ENCODE measurements around the gene EFNA4.

Gene EFNA4, protein sequence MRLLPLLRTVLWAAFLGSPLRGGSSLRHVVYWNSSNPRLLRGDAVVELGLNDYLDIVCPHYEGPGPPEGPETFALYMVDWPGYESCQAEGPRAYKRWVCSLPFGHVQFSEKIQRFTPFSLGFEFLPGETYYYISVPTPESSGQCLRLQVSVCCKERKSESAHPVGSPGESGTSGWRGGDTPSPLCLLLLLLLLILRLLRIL
- 3.4 to 4.8 reads per million in 2 donors for total RNA-seq

- peak; percentile 79 for DNase-seq
Observed at GRCh38 chr1:155063550-155064110, at the start of gene EFNA4. TSS of gene EFNA4 (plus strand) at chr1:155063740. CDS start at chr1:155063824, 84 bp downstream.

DNA sequence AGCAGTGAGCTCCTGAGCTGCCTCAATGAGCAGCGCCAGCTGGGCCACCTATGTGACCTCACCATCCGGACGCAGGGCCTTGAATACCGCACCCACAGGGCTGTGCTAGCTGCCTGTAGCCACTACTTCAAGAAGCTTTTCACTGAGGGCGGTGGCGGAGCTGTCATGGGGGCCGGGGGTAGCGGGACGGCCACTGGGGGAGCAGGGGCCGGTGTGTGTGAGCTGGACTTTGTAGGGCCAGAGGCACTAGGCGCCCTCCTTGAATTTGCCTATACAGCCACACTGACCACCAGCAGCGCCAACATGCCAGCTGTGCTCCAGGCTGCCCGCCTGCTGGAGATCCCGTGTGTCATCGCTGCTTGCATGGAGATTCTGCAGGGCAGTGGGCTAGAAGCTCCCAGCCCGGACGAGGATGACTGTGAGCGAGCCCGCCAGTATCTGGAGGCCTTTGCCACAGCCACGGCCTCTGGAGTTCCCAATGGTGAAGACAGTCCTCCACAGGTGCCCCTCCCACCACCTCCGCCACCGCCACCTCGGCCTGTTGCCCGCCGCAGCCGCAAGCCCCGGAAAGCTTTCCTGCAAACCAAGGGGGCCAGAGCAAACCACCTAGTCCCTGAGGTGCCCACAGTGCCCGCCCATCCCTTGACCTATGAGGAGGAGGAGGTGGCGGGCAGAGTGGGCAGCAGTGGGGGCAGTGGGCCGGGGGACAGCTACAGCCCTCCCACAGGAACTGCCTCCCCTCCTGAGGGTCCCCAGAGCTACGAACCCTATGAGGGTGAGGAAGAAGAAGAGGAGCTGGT, 48.6 kb upstream of the EFNA4 start:
- no peak for DNase-seq

GRCh38 chr1:155015527-155016230, 47.9 kb upstream of the EFNA4 start:
- DNase-seq: no peak

DNA sequence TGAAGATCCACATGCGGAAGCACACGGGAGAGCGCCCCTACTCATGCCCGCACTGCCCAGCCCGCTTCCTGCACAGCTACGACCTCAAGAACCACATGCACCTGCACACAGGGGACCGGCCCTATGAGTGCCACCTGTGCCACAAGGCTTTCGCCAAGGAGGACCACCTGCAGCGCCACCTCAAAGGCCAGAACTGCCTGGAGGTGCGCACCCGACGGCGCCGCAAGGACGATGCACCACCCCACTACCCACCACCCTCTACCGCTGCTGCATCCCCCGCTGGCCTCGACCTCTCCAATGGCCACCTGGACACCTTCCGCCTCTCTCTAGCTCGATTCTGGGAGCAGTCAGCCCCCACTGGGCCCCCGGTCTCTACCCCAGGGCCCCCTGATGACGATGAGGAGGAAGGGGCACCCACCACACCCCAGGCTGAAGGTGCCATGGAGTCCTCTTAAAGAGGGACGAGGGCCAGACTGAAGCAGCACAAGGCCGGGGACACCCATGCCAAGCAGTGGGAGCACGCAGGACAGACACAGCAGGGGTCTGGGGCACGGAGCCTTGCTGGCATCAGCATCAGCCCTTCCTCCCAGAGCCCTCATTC, 47.2 kb upstream of the EFNA4 start:
- DNase-seq: no peak

DNA sequence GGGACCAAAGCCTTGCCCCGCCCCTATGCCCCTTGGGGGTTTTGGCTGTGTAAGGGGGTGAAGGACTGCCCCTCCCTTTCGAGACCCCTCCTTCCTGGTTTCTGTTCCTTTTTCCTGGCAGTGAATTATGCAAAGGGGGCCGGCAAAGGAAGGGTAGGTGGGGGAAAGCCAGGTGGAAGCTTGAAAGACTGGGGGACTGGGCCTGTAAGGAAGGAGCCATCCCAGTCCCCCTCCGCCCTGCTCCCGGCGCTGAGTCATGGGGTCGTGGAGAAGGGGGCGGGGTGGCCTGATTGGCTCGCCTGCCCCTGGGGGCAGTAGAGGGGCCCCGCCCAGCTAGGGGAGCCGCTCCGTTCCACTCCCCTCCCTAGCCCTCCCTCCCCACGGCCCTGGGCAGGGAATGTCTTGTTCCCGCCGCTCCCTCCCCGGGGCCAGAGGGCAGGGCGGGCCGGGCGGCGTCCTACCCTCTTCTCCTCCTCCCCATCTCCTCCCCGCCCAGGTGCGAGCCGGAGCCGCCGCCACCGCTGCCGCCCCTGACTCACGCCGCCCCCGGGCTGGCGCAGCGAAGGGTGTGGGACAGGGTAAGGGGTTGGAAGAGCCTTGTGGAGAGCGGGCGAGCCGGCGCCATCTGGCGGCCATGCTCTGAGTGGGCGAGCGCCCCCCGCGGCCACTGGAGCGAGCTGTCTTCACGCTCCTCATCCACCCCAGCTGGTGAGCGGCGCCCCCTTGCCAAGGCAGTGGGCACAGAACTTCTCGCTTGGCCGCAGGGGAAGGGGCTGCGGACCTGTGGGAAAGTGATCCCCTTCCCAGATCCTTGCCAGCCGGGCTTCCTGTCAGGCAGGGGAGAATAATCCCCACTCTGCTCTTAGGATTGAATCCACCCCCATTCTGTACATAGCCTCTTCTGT, 46.2 kb upstream of the EFNA4 start:
- peak; percentile 88 for DNase-seq

GRCh38 chr1:155017946-155018316, 45.6 kb upstream of the EFNA4 start:
- no peak for DNase-seq

DNA sequence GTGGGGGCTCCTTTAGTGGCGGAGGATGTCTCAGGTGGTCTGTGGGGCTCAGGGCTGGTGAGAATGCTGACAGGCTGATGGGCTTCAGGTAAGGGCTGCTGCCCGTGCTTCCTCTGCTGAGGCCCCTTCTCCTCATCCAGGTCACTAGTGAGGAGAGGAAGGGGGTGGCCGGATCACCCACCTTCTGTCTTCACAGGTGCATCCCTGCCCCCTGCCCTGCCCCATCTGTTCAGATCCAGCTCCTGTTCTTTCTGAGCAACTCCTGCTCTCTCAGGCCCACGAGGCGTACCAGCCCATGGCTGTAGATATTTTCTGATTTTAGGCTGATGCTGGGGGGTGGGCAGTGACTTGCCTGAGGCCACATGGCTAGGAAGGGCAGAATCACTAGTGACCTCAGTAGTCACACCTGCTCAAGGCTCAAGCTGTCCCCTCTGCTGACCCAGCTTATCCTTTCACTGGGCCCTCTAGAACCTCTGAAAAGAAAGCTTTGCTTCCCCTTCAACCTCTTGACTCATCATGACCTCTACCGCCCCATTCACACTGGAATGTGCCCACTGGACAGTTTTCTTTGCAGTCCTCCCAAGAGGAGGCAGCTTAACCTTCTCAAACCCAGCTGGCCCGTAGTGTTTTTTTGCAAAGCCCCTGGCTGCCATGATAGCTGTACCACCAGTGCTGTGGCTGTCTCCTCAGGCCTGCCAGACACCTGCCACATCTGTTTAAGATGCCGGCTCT, 44.8 kb upstream of the EFNA4 start:
- DNase-seq: no peak

DNA sequence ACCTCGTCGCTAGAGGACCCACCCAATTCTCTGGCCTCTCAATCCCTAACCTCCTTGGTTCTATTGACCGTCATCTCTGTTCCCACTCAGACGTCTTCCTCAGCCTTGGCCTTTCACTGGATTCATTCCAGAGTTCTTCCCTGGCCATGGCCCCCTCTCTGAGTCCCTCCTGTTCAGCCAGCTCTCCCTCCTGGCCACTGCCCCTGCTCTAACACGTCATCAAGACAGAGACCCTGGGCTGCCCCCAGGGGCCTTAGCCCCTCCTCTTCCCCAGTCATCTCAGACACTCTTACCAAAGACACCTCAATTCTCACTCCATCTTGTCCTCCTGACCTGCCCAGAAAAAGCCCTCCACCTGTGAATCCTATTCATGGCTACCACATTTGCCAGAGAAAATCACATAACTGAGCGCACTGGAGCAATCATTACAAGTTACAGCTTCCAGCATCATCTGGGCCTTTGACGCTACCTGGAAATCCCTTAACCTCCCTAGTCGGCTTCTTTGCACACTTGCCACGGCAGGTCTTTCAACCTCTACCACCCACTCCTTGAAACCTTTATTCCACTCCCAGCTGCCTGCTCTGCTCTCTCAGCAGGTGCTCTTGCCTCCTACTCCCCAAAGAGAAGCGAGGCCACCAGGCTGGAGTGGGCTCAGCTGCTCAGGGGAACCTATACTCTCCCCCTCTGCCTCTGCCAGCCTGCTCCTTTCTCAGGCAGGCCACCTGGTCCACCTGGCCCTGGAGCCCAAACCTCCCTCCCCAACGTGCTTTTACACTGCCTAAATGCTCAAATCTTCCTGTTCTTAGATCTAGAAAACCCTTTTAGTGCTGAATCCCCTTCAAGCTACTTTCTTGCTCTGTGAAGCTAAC, 43.9 kb upstream of the EFNA4 start:
- no peak for DNase-seq

GRCh38 chr1:155022136-155022926, 41.2 kb upstream of the EFNA4 start:
- no peak for DNase-seq

DNA sequence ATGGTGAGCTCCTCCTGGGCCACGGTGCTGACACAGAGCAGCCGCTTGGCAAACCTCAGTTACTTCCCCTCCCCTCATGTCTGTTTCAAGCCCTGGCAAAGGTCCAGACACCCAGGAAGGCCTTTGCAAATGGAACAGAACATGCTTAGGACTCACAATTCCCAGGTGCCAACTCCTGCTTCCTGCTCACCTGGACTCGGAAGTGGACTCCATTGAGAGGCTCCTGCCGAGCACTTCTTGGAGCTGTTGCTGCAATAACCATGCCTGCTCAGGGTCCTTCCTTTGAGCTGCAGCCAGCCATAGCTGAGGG, 40.7 kb upstream of the EFNA4 start:
- no peak for DNase-seq

DNA sequence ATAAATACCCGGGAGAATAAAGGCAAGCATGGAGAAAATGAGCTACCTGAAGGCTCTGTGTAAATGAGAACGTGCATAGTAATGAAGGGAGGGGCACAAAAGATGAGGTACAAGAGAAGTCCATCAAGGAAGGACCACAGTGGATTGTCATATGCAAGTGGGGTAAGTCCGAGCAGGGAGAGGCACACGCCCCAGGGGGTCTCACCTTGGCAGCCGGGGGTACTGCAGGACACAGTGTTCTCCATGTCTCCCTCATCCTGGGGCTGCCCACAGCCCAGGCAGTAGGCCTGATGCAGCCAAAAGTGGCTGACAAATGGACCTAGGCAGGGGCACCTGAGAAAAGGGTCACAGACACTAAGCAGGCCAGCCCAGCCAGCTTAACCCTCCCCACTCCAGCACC, 39.9 kb upstream of the EFNA4 start:
- no peak for DNase-seq

DNA sequence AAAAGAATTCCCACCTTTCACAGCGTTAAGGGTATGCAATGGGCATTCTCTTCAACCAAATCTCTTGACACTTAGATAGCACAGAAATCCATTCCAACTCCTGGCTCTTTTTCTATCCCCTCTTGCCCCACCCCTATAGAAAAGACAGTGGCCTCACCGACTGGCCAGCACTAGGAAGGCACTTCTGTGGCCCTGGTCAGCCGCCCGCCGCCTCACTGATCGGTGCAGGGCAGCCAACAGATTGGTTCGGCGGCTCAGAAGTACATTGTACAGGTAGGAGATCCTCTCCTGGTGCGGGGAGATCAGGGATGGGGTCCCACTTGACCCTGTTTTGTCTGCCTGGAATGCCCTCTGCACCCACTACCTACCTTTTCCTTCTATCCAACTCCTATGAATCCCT, 39.2 kb upstream of the EFNA4 start:
- DNase-seq: no peak

GRCh38 chr1:155026154-155026553, 37.4 kb upstream of the EFNA4 start:
- DNase-seq: no peak

DNA sequence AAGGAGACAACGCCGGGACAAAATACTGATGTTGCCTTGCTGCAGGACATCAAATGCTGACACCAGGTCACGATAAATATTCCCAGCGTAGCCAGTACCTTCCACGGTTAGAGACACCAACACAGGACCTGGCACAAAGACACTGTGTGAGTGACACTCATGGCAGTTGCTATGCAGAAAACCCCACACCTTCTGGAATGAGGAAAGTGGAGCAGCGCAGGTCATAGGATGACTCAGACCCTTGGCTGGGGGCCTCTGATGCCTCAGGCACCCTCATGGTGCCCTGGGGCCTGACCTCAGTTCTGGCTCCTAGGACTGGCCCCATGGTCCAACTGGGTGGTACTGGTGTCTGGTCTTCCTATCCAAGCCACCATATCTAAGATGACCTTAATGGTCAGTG, 37.0 kb upstream of the EFNA4 start:
- DNase-seq: no peak

- DNase-seq: no peak
Observed at GRCh38 chr1:155029513-155030242, 33.9 kb upstream of the EFNA4 start.

DNA sequence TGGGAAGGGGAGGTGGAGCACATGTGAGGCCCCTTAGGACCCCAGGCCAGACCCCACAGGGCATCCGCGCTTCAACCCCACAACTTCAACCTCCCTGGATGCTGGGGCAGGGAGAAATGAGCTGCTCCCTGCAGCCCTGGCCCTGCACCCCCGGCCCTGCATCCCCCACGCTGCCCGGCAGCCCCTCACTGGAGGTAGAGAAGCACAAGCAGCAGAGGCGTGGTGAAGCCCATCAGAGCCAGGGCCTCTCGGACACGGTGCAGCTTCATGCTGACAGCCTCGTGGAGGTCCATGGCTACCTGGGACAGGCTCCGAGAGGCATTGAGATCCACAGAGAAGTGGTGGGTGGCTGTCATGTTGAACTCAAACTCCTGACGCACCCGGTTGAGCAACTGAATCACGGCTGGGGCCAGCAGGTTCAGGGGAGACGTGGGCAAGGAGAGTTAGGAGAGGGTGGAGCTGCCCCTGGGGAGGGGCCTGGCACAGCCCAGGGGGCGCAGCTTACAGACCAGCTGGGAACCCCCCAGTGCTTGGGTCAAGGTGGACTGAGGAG, 33.2 kb upstream of the EFNA4 start:
- no peak for DNase-seq

- no peak for DNase-seq
Observed at GRCh38 chr1:155030899-155031298, 32.6 kb upstream of the EFNA4 start.

DNA sequence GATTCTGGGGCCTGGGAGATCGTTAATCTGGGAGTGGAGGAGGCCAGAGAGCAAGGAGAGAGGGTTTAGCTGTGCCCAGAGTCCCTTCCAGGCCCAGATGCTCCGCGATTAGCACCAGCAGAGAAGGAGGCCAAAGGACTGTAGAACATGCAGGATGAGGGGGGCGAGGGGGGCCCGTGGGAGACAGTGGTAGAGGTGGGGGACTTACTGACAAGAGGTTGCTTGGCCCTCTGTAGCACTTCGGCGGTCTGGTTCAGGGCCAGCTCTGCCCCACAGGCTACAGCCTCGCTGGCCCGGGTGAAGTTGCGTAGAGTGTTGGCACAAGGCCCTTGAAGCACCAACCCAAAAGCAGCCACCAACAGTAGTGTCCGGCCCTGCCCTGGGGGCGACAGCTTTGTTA, 30.7 kb upstream of the EFNA4 start:
- DNase-seq: no peak

DNA sequence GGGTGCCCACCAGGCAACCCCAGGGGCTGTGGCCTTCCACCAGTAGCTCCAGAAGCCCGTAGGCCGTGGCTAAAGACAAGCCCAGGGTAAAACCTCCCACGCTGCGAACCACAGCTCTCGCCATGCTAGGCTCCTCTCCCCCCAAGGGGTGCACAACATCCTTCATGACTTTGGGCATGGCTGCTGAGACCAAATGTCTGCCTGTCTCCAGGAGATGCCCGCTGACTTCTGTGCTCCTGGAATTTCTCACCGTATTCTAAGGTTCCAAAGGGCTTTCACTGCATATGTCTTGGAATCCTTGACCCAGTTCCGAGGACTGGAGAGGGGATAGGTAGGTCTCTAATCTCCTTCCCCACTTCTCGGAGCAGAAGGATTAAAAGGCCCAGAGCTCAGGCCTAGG, 30.0 kb upstream of the EFNA4 start, which contains the start of the genes DCST1 and DCST2:
Gene DCST1, plus strand, starts transcription at position 301 of the 400 bp plus-strand sequence. CDS start 213 bp downstream, outside the sequence.
Gene DCST2, minus strand, starts transcription at position 258 of the 400 bp plus-strand sequence. Its CDS starts 80 bp downstream, at position 178.
- DNase-seq: no peak
